ENCODE data around the gene GALNT10. TPM values are rescaled to one million over a fixed set of nuclear protein-coding genes. Genes with fewer than 3 reads are reported as not detected.

GALNT10 gene
- total RNA-seq, 4 donors from 2014 or later: 21.4 to 49.8 (median 44.7) TPM

- 95% methylated on average over 3 of the region's 3 CpGs for WGBS
- no peak for DNase-seq (ENCODE audit: extremely low spot score)
Measured at GRCh38 chr5:154351566-154351965, 161.0 kb downstream of the GALNT10 start.

GRCh38 chr5:154352960-154353548 lies 162.5 kb downstream of the GALNT10 start:
- no peak for TF ChIP-seq POLR2A (IDR thresholded peaks at IDR 0.05; ENCODE audit: low read depth)
- Histone ChIP-seq H3K27ac (replicated peaks in 1 of 4) (no peak overlapping the region), H3K36me3 (no peaks in the 10 kb centered on the region), H3K9me3 (no peaks in the 10 kb centered on the region), H3K4me3 (no peak overlapping the region), H3K4me1 (peaks cover 0 to 15% (median 3%) of the 10 kb centered on the region in 4 donors), H3K27me3 (no peaks in the 10 kb centered on the region)
- WGBS: 87% methylated on average over 11 of the region's 11 CpGs
- no peak for DNase-seq (ENCODE audit: extremely low spot score)
- intact Hi-C loops (cut with DNase I): no loop called here

More at GRCh38 chr5:154351566-154351965, 161.0 kb downstream of the GALNT10 start:
- Histone ChIP-seq H3K4me1 (peaks cover 0 to 18% (median 7%) of the 10 kb centered on the region in 4 donors), H3K27ac (replicated peaks in 1 of 4) (no peak overlapping the region), H3K4me3 (no peak overlapping the region), H3K9me3 (no peaks in the 10 kb centered on the region), H3K36me3 (no peaks in the 10 kb centered on the region), H3K27me3 (no peaks in the 10 kb centered on the region)
- no peak for TF ChIP-seq CTCF (IDR thresholded peaks at IDR 0.05)
- TF ChIP-seq POLR2AphosphoS5 (IDR thresholded peaks at IDR 0.05): no peak
- no peak for TF ChIP-seq POLR2A (IDR thresholded peaks at IDR 0.05; ENCODE audit: low read depth)
- TF ChIP-seq EP300 (IDR thresholded peaks at IDR 0.05): no peak
- intact Hi-C loops (cut with DNase I): no loop called here

GRCh38 chr5:154355129-154355611 lies 164.6 kb downstream of the GALNT10 start:
- H3K4me1 ChIP-seq: peaks cover 0 to 29% (median 3%) of the 10 kb centered on the region in 4 donors
- TF ChIP-seq EP300 (IDR thresholded peaks at IDR 0.05) (no peak), POLR2A (IDR thresholded peaks at IDR 0.05; ENCODE audit: low read depth) (no peak), POLR2AphosphoS5 (IDR thresholded peaks at IDR 0.05) (no peak), CTCF (IDR thresholded peaks at IDR 0.05) (no peak)
- H3K27me3 ChIP-seq: no peaks in the 10 kb centered on the region
- WGBS: 68% methylated on average over 5 of the region's 5 CpGs
- no peak overlapping the region for H3K4me3 ChIP-seq
- no peak for DNase-seq (ENCODE audit: extremely low spot score)
- H3K36me3 ChIP-seq: no peaks in the 10 kb centered on the region
- H3K27ac ChIP-seq (replicated peaks in 1 of 4): no peak overlapping the region
- H3K9me3 ChIP-seq: no peaks in the 10 kb centered on the region
- intact Hi-C loops (cut with DNase I): no loop called here

GRCh38 chr5:154356020-154356655 lies 165.6 kb downstream of the GALNT10 start:
- 58% methylated on average over 4 of the region's 4 CpGs for WGBS
- Histone ChIP-seq H3K27me3 (no peaks in the 10 kb centered on the region), H3K4me3 (no peak overlapping the region), H3K4me1 (peaks cover 0 to 29% (median 3%) of the 10 kb centered on the region in 4 donors), H3K9me3 (no peaks in the 10 kb centered on the region), H3K27ac (replicated peaks in 1 of 4) (no peak overlapping the region), H3K36me3 (no peaks in the 10 kb centered on the region)
- TF ChIP-seq CTCF (IDR thresholded peaks at IDR 0.05) (no peak), POLR2A (IDR thresholded peaks at IDR 0.05; ENCODE audit: low read depth) (no peak), POLR2AphosphoS5 (IDR thresholded peaks at IDR 0.05) (no peak), EP300 (IDR thresholded peaks at IDR 0.05) (no peak)
- intact Hi-C loops (cut with DNase I): no loop called here
- DNase-seq (ENCODE audit: extremely low spot score): no peak

GRCh38 chr5:154356958-154357357 lies 166.4 kb downstream of the GALNT10 start:
- H3K27ac ChIP-seq (replicated peaks in 1 of 4): no peak overlapping the region
- intact Hi-C loops (cut with DNase I): no loop called here

More at GRCh38 chr5:154356958-154357357, 166.4 kb downstream of the GALNT10 start:
- WGBS: 80% methylated on average over 3 of the region's 3 CpGs
- no peaks in the 10 kb centered on the region for H3K36me3 ChIP-seq
- no peak for TF ChIP-seq CTCF (IDR thresholded peaks at IDR 0.05)
- no peak for TF ChIP-seq EP300 (IDR thresholded peaks at IDR 0.05)
- no peak for TF ChIP-seq POLR2AphosphoS5 (IDR thresholded peaks at IDR 0.05)
- no peak for TF ChIP-seq POLR2A (IDR thresholded peaks at IDR 0.05; ENCODE audit: low read depth)
- H3K4me1 ChIP-seq: peaks cover 0 to 29% (median 3%) of the 10 kb centered on the region in 4 donors
- no peak for DNase-seq (ENCODE audit: extremely low spot score)
- H3K9me3 ChIP-seq: no peaks in the 10 kb centered on the region
- H3K4me3 ChIP-seq: no peak overlapping the region
- H3K27me3 ChIP-seq: no peaks in the 10 kb centered on the region

All from esophagus muscularis mucosa (tissue), 4 donors.